ENCODE data around the gene TDRD9. TPM values are rescaled to one million over a fixed set of nuclear protein-coding genes. Genes with fewer than 3 reads are reported as not detected.

TDRD9 gene
- total and polyA plus RNA-seq, 2 experiments from 2014 or later, result 0.24 TPM; not detected in 1

DNA sequence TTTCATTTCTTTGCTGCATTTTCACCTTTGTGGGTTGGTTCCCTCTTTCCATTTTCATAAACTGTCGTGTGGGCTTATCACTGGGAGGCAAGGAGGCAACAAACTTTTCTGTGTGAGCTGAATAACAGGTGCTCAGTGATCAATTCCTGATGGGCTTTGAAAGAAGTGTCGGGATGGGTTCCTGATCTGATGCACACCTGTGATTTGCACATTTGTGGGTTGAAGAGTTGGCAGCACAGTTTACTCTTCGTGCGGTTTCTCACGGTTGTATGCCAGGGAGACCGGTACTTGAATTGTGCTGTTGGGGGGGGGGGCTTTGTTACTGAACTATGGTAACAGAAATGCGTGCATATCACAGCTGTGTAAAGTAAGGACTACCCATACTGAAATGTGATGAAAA, 141.3 kb downstream of the TDRD9 start:
- no peaks in the 10 kb centered on the region for H3K4me1 ChIP-seq (ENCODE audit: insufficient read depth)
- H3K36me3 ChIP-seq (ENCODE audit: insufficient read depth), result no peaks in the 10 kb centered on the region; the same call in 1 of the 2 replicates
- no peaks in the 10 kb centered on the region for H3F3A ChIP-seq (replicated peaks; ENCODE audit: low read depth)
- ATAC-seq, result no peak
- H4K20me1 ChIP-seq (replicated peaks; ENCODE audit: insufficient read depth), result no peaks in the 10 kb centered on the region
- H3K27ac ChIP-seq (ENCODE audit: low read depth), result no peak overlapping the region
- H3K36me3 Mint-ChIP-seq (ENCODE audit: low read depth), result peaks cover 14% of the 10 kb centered on the region
- peaks cover 53% of the 10 kb centered on the region for H3K9me3 Mint-ChIP-seq
- DNase-seq (ENCODE audit: low spot score), result no peak
- no peaks in the 10 kb centered on the region for H3K4me1 Mint-ChIP-seq
- no peak overlapping the region for H3K27ac Mint-ChIP-seq
- H3K27me3 Mint-ChIP-seq (ENCODE audit: insufficient read depth, low read depth, poor library complexity), result peaks cover 10% of the 10 kb centered on the region
- no peak overlapping the region for H3K4me2 ChIP-seq
- TF ChIP-seq EZH2phosphoT487 (IDR thresholded peaks at IDR 0.05; ENCODE audit: unreplicated experiment) (no peak), CREB1 (CRISPR knock-in tag; IDR thresholded peaks at IDR 0.05; ENCODE audit: low read depth) (no peak), NANOG (IDR thresholded peaks at IDR 0.05; ENCODE audit: borderline replicate concordance) (no peak), ZNF114 (CRISPR knock-in tag; IDR thresholded peaks at IDR 0.05) (no peak), JUNB (IDR thresholded peaks at IDR 0.05; ENCODE audit: unreplicated experiment) (no peak), STAT1 (IDR thresholded peaks at IDR 0.05; ENCODE audit: unreplicated experiment) (no peak), EZH2 (IDR thresholded peaks at IDR 0.05; ENCODE audit: low read depth, unreplicated experiment) (no peak), ZNF331 (CRISPR knock-in tag; IDR thresholded peaks at IDR 0.05; ENCODE audit: low read depth) (no peak), POLR2AphosphoS5 (IDR thresholded peaks at IDR 0.05; ENCODE audit: low read depth) (no peak)
- TF ChIP-seq, protein P1, sequence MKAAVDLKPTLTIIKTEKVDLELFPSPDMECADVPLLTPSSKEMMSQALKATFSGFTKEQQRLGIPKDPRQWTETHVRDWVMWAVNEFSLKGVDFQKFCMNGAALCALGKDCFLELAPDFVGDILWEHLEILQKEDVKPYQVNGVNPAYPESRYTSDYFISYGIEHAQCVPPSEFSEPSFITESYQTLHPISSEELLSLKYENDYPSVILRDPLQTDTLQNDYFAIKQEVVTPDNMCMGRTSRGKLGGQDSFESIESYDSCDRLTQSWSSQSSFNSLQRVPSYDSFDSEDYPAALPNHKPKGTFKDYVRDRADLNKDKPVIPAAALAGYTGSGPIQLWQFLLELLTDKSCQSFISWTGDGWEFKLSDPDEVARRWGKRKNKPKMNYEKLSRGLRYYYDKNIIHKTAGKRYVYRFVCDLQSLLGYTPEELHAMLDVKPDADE (IDR thresholded peaks at IDR 0.05), result no peak
- TF ChIP-seq, protein P2, sequence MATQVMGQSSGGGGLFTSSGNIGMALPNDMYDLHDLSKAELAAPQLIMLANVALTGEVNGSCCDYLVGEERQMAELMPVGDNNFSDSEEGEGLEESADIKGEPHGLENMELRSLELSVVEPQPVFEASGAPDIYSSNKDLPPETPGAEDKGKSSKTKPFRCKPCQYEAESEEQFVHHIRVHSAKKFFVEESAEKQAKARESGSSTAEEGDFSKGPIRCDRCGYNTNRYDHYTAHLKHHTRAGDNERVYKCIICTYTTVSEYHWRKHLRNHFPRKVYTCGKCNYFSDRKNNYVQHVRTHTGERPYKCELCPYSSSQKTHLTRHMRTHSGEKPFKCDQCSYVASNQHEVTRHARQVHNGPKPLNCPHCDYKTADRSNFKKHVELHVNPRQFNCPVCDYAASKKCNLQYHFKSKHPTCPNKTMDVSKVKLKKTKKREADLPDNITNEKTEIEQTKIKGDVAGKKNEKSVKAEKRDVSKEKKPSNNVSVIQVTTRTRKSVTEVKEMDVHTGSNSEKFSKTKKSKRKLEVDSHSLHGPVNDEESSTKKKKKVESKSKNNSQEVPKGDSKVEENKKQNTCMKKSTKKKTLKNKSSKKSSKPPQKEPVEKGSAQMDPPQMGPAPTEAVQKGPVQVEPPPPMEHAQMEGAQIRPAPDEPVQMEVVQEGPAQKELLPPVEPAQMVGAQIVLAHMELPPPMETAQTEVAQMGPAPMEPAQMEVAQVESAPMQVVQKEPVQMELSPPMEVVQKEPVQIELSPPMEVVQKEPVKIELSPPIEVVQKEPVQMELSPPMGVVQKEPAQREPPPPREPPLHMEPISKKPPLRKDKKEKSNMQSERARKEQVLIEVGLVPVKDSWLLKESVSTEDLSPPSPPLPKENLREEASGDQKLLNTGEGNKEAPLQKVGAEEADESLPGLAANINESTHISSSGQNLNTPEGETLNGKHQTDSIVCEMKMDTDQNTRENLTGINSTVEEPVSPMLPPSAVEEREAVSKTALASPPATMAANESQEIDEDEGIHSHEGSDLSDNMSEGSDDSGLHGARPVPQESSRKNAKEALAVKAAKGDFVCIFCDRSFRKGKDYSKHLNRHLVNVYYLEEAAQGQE (IDR thresholded peaks at IDR 0.05; ENCODE audit: unreplicated experiment), result no peak
- TF ChIP-seq, protein P3, sequence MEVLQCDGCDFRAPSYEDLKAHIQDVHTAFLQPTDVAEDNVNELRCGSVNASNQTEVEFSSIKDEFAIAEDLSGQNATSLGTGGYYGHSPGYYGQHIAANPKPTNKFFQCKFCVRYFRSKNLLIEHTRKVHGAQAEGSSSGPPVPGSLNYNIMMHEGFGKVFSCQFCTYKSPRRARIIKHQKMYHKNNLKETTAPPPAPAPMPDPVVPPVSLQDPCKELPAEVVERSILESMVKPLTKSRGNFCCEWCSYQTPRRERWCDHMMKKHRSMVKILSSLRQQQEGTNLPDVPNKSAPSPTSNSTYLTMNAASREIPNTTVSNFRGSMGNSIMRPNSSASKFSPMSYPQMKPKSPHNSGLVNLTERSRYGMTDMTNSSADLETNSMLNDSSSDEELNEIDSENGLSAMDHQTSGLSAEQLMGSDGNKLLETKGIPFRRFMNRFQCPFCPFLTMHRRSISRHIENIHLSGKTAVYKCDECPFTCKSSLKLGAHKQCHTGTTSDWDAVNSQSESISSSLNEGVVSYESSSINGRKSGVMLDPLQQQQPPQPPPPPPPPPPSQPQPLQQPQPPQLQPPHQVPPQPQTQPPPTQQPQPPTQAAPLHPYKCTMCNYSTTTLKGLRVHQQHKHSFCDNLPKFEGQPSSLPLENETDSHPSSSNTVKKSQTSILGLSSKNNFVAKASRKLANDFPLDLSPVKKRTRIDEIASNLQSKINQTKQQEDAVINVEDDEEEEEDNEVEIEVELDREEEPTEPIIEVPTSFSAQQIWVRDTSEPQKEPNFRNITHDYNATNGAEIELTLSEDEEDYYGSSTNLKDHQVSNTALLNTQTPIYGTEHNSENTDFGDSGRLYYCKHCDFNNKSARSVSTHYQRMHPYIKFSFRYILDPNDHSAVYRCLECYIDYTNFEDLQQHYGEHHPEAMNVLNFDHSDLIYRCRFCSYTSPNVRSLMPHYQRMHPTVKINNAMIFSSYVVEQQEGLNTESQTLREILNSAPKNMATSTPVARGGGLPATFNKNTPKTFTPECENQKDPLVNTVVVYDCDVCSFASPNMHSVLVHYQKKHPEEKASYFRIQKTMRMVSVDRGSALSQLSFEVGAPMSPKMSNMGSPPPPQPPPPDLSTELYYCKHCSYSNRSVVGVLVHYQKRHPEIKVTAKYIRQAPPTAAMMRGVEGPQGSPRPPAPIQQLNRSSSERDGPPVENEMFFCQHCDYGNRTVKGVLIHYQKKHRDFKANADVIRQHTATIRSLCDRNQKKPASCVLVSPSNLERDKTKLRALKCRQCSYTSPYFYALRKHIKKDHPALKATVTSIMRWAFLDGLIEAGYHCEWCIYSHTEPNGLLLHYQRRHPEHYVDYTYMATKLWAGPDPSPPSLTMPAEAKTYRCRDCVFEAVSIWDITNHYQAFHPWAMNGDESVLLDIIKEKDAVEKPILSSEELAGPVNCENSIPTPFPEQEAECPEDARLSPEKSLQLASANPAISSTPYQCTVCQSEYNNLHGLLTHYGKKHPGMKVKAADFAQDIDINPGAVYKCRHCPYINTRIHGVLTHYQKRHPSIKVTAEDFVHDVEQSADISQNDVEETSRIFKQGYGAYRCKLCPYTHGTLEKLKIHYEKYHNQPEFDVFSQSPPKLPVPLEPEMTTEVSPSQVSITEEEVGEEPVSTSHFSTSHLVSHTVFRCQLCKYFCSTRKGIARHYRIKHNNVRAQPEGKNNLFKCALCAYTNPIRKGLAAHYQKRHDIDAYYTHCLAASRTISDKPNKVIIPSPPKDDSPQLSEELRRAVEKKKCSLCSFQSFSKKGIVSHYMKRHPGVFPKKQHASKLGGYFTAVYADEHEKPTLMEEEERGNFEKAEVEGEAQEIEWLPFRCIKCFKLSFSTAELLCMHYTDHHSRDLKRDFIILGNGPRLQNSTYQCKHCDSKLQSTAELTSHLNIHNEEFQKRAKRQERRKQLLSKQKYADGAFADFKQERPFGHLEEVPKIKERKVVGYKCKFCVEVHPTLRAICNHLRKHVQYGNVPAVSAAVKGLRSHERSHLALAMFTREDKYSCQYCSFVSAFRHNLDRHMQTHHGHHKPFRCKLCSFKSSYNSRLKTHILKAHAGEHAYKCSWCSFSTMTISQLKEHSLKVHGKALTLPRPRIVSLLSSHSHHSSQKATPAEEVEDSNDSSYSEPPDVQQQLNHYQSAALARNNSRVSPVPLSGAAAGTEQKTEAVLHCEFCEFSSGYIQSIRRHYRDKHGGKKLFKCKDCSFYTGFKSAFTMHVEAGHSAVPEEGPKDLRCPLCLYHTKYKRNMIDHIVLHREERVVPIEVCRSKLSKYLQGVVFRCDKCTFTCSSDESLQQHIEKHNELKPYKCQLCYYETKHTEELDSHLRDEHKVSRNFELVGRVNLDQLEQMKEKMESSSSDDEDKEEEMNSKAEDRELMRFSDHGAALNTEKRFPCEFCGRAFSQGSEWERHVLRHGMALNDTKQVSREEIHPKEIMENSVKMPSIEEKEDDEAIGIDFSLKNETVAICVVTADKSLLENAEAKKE (CRISPR knock-in tag; IDR thresholded peaks at IDR 0.05), result no peak
- TF ChIP-seq, protein P4, sequence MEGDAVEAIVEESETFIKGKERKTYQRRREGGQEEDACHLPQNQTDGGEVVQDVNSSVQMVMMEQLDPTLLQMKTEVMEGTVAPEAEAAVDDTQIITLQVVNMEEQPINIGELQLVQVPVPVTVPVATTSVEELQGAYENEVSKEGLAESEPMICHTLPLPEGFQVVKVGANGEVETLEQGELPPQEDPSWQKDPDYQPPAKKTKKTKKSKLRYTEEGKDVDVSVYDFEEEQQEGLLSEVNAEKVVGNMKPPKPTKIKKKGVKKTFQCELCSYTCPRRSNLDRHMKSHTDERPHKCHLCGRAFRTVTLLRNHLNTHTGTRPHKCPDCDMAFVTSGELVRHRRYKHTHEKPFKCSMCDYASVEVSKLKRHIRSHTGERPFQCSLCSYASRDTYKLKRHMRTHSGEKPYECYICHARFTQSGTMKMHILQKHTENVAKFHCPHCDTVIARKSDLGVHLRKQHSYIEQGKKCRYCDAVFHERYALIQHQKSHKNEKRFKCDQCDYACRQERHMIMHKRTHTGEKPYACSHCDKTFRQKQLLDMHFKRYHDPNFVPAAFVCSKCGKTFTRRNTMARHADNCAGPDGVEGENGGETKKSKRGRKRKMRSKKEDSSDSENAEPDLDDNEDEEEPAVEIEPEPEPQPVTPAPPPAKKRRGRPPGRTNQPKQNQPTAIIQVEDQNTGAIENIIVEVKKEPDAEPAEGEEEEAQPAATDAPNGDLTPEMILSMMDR (conservative IDR thresholded peaks at IDR 0.05; ENCODE audit: low read depth in 2 of 2), result no peak
- no peaks in the 10 kb centered on the region for H3K27me3 ChIP-seq (ENCODE audit: insufficient read depth)
- no peak overlapping the region for H2AFZ ChIP-seq
- no peak overlapping the region for H3K4me3 ChIP-seq
- no peak overlapping the region for H3K4me3 Mint-ChIP-seq
- peaks cover 9% of the 10 kb centered on the region for H3K9me2 ChIP-seq (ENCODE audit: insufficient read depth)
- no peaks in the 10 kb centered on the region for H3K79me2 ChIP-seq (replicated peaks; ENCODE audit: insufficient read depth)

Data from GM23338 (cell line).